ENCODE data around the gene UBE2N.

DNA sequence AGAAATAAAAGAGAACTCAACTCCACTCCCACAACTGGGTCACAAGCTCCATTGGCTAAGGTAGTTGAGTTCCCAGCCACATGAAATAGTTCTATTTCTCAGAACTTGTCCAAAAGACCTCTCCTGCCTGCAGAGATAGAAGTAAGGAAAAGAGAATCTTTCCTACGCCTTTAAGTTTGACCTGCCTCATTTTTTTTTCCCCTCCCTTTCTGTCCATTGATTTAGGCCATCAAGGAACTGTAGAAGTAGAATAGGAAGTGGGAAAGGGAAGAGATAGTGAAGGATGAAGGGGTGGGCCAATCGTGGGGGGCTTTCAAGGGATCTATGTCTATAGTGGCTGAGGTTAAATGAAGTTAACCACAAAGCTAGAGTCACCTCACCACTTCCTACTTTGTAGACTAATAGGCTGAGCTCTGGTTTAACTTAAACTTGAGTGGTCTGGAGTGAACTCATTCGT lies 77.9 kb downstream of the UBE2N start:
- TF ChIP-seq, protein P1, sequence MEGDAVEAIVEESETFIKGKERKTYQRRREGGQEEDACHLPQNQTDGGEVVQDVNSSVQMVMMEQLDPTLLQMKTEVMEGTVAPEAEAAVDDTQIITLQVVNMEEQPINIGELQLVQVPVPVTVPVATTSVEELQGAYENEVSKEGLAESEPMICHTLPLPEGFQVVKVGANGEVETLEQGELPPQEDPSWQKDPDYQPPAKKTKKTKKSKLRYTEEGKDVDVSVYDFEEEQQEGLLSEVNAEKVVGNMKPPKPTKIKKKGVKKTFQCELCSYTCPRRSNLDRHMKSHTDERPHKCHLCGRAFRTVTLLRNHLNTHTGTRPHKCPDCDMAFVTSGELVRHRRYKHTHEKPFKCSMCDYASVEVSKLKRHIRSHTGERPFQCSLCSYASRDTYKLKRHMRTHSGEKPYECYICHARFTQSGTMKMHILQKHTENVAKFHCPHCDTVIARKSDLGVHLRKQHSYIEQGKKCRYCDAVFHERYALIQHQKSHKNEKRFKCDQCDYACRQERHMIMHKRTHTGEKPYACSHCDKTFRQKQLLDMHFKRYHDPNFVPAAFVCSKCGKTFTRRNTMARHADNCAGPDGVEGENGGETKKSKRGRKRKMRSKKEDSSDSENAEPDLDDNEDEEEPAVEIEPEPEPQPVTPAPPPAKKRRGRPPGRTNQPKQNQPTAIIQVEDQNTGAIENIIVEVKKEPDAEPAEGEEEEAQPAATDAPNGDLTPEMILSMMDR (IDR thresholded peaks at IDR 0.05; ENCODE audit: insufficient read depth, low read length): no peak
- TF ChIP-seq POLR2AphosphoS5 (IDR thresholded peaks at IDR 0.05; ENCODE audit: low read depth): no peak
